Measurements from ENCODE around the gene CDK6. TPM values are rescaled to one million over a fixed set of nuclear protein-coding genes. Genes with fewer than 3 reads are reported as not detected.

Gene CDK6
- total and polyA plus RNA-seq, 10 donors, result 0.91 to 37.8 (median 25.5) TPM

- intact Hi-C loops (cut with DNase I; ENCODE audit: low total_unique reads), result loop anchor here (10.0 kb wide), 1 partner anchor 143 kb away; the partner anchor contains the start of gene CDK6
- H3K9me3 ChIP-seq, result no peaks in the 10 kb centered on the region
- DNase-seq, result no peak
Measured at GRCh38 chr7:92691578-92691977, 144.8 kb downstream of the CDK6 start.

GRCh38 chr7:92685136-92686042 is 151.0 kb downstream of the CDK6 start:
- WGBS, 5 donors, result 78 to 89% (median 85%) methylated on average over 6 of the region's 6 CpGs
- TF ChIP-seq POLR2A (IDR thresholded peaks at IDR 0.05) (no peak), CTCF (IDR thresholded peaks at IDR 0.05 in 8 of 11, conservative IDR thresholded peaks at IDR 0.05 in 3 of 11) (no peak), POLR2AphosphoS5 (IDR thresholded peaks at IDR 0.05) (no peak)
- intact Hi-C loops (cut with DNase I; ENCODE audit: low total_unique reads), result no loop called here
- no peaks in the 10 kb centered on the region for H3K9me3 ChIP-seq
- H3K4me3 ChIP-seq, result no peak overlapping the region
- no peaks in the 10 kb centered on the region for H3K36me3 ChIP-seq
- no peaks in the 10 kb centered on the region for H3K27me3 ChIP-seq (replicated peaks in 1 of 7)
- no peak for DNase-seq
- H3K4me1 ChIP-seq, result peaks cover 0 to 48% (median 17%) of the 10 kb centered on the region in 6 donors
- peak overlapping the region in 5 of 8 donors; percentile 13 to 57 (median 48) for H3K27ac ChIP-seq

More at GRCh38 chr7:92691578-92691977, 144.8 kb downstream of the CDK6 start:
- H3K36me3 ChIP-seq, result no peaks in the 10 kb centered on the region
- no peak for TF ChIP-seq POLR2A (IDR thresholded peaks at IDR 0.05)
- TF ChIP-seq CTCF (IDR thresholded peaks at IDR 0.05 in 8 of 11, conservative IDR thresholded peaks at IDR 0.05 in 3 of 11), result peak in 9 of 11 experiments; percentile 24 to 68 (median 52)
- peaks cover 0 to 40% (median 10%) of the 10 kb centered on the region in 6 donors for H3K4me1 ChIP-seq
- H3K27me3 ChIP-seq (replicated peaks in 1 of 7), result no peaks in the 10 kb centered on the region
- H3K4me3 ChIP-seq, result no peak overlapping the region
- no peak overlapping the region for H3K27ac ChIP-seq
- 5 to 16% (median 14%) methylated on average over 2 of the region's 2 CpGs for WGBS, 5 donors

GRCh38 chr7:92684274-92684673 is 152.1 kb downstream of the CDK6 start:
- no peak for DNase-seq
- TF ChIP-seq CTCF (IDR thresholded peaks at IDR 0.05 in 8 of 11, conservative IDR thresholded peaks at IDR 0.05 in 3 of 11), result no peak
- TF ChIP-seq POLR2A (IDR thresholded peaks at IDR 0.05), result no peak
- TF ChIP-seq POLR2AphosphoS5 (IDR thresholded peaks at IDR 0.05), result no peak
- no peaks in the 10 kb centered on the region for H3K36me3 ChIP-seq
- no peaks in the 10 kb centered on the region for H3K9me3 ChIP-seq
- WGBS, 5 donors, result 80 to 100% (median 92%) methylated on average over 1 of the region's 1 CpG
- intact Hi-C loops (cut with DNase I; ENCODE audit: low total_unique reads), result no loop called here
- peak overlapping the region in 4 of 8 donors; percentile 1 to 49 (median 31) for H3K27ac ChIP-seq
- no peak overlapping the region for H3K4me3 ChIP-seq
- H3K27me3 ChIP-seq (replicated peaks in 1 of 7), result no peaks in the 10 kb centered on the region
- peaks cover 0 to 47% (median 17%) of the 10 kb centered on the region in 6 donors for H3K4me1 ChIP-seq

GRCh38 chr7:92682903-92683539 is 153.4 kb downstream of the CDK6 start:
- peak overlapping the region in 5 of 8 donors; percentile 2 to 54 (median 24) for H3K27ac ChIP-seq
- H3K36me3 ChIP-seq, result no peaks in the 10 kb centered on the region
- DNase-seq, result no peak
- intact Hi-C loops (cut with DNase I; ENCODE audit: low total_unique reads), result no loop called here
- no peaks in the 10 kb centered on the region for H3K27me3 ChIP-seq (replicated peaks in 1 of 7)
- H3K4me1 ChIP-seq, result peaks cover 0 to 47% (median 17%) of the 10 kb centered on the region in 6 donors
- TF ChIP-seq CTCF (IDR thresholded peaks at IDR 0.05 in 8 of 11, conservative IDR thresholded peaks at IDR 0.05 in 3 of 11) (no peak), POLR2A (IDR thresholded peaks at IDR 0.05) (no peak), POLR2AphosphoS5 (IDR thresholded peaks at IDR 0.05) (no peak)
- 35 to 53% (median 44%) methylated on average over 3 of the region's 3 CpGs for WGBS, 5 donors
- no peak overlapping the region for H3K4me3 ChIP-seq
- no peaks in the 10 kb centered on the region for H3K9me3 ChIP-seq

Data from spleen (tissue), 11 donors.